HepG2 (cell line): ENCODE data around the gene MLF1. TPM values are rescaled to one million over a fixed set of nuclear protein-coding genes. Genes with fewer than 3 reads are reported as not detected.

ENCODE experiments used
- BORCS8-MEF2B ChIP-seq: sonication (generic); formaldehyde crosslinking; IDR thresholded peaks from 2 replicates; pipeline ENCODE4 v1.8.0; 2022; ENCODE audit warnings: mild to moderate bottlenecking, missing genetic modification reagents
- KLF16 ChIP-seq, 2 experiments: sonication (generic) in 1 of 2; formaldehyde crosslinking in 1 of 2; IDR thresholded peaks; 2 replicates each; pipeline versions ENCODE4 v1.6.1 to v1.8.0; 2016 to 2023; ENCODE audit warnings: missing genetic modification reagents in 2 of 2, missing compliant biosample characterization in 1 of 2
- PATZ1 ChIP-seq: sonication (generic); formaldehyde crosslinking; IDR thresholded peaks from 2 replicates; pipeline ENCODE4 v1.4.0; 2020; ENCODE audit warnings: missing genetic modification reagents
- PAX8 ChIP-seq: sonication (generic); formaldehyde crosslinking; IDR thresholded peaks from 2 replicates; pipeline ENCODE4 v1.8.0; 2022; ENCODE audit warnings: mild to moderate bottlenecking, missing genetic modification reagents, borderline replicate concordance
- REXO4 ChIP-seq: sonication (generic); formaldehyde crosslinking; IDR thresholded peaks from 2 replicates; pipeline ENCODE4 v1.8.0; 2022; ENCODE audit warnings: missing genetic modification reagents, mild to moderate bottlenecking, borderline replicate concordance
- SETDB1 ChIP-seq: sonication (generic); formaldehyde crosslinking; IDR thresholded peaks from 2 replicates; pipeline ENCODE4 v1.5.1; 2020; ENCODE audit warnings: missing genetic modification reagents, mild to moderate bottlenecking, borderline replicate concordance
- STAT5B ChIP-seq: sonication (generic); formaldehyde crosslinking; IDR thresholded peaks from 2 replicates; pipeline ENCODE4 v1.4.0; 2020; ENCODE audit warnings: missing genetic modification reagents
- ZNF124 ChIP-seq: sonication (generic); formaldehyde crosslinking; IDR thresholded peaks from 2 replicates; pipeline ENCODE4 v1.4.0; 2020; ENCODE audit warnings: missing genetic modification reagents
- ZNF607 ChIP-seq: sonication (generic); formaldehyde crosslinking; IDR thresholded peaks from 2 replicates; pipeline ENCODE4 v1.5.1; 2020; ENCODE audit warnings: missing genetic modification reagents, mild to moderate bottlenecking, borderline replicate concordance
- ZNF609 ChIP-seq: sonication (generic); formaldehyde crosslinking; IDR thresholded peaks from 2 replicates; pipeline ENCODE4 v1.4.0; 2020; ENCODE audit warnings: mild to moderate bottlenecking, missing genetic modification reagents, borderline replicate concordance
- ZNF773 ChIP-seq: sonication (generic); formaldehyde crosslinking; IDR thresholded peaks from 2 replicates; pipeline ENCODE4 v1.4.0; 2020; ENCODE audit warnings: missing genetic modification reagents, borderline replicate concordance
- ZSCAN21 ChIP-seq: sonication (generic); formaldehyde crosslinking; IDR thresholded peaks from 2 replicates; pipeline ENCODE4 v1.8.0; 2022; ENCODE audit warnings: mild to moderate bottlenecking, missing genetic modification reagents, moderate library complexity, borderline replicate concordance
- polyA plus RNA-seq, 8 experiments: library from polyadenylated mRNA; depleted of rRNA in 3 of 8; stranded (reverse) in 7 of 8; unstranded in 1 of 8; fragments of >200 nt; fragmentation: Illumina TruSeq in 4 of 8; extraction: Trizol in 4 of 8; gene quantifications; 2 replicates each; pipeline versions ENCODE4 v1.2.1 to v1.2.3, GENCODE V29; 2011 to 2016; ENCODE audit warnings: low read depth in 4 of 8, missing spikeins in 1 of 8, mixed read lengths in 1 of 8; ENCODE audit not compliant: insufficient read depth in 1 of 8
- total RNA-seq, 5 experiments: library from RNA; depleted of rRNA; stranded (reverse); fragments of >200 nt; fragmentation: Illumina TruSeq; extraction: Trizol; gene quantifications; 2 replicates each; pipeline ENCODE4 v1.2.3, GENCODE V29; 2016; ENCODE audit warnings: low read depth in 1 of 5
- TF ChIP-seq, protein P1 (sequence below): sonication (generic); formaldehyde crosslinking; IDR thresholded peaks from 2 replicates; pipeline ENCODE4 v1.4.0; 2020; ENCODE audit warnings: missing genetic modification reagents

MLF1 gene
- total and polyA plus RNA-seq, 2 of the 13 experiments (the other 11 are each of a cell fraction or from before 2014, with no cell fraction given) = 0.88 to 1.0 TPM

GRCh38 chr3:158644345-158644908, 73.4 kb downstream of the MLF1 start, which contains the start of gene GFM1 (continued):
- TF ChIP-seq, protein P1, sequence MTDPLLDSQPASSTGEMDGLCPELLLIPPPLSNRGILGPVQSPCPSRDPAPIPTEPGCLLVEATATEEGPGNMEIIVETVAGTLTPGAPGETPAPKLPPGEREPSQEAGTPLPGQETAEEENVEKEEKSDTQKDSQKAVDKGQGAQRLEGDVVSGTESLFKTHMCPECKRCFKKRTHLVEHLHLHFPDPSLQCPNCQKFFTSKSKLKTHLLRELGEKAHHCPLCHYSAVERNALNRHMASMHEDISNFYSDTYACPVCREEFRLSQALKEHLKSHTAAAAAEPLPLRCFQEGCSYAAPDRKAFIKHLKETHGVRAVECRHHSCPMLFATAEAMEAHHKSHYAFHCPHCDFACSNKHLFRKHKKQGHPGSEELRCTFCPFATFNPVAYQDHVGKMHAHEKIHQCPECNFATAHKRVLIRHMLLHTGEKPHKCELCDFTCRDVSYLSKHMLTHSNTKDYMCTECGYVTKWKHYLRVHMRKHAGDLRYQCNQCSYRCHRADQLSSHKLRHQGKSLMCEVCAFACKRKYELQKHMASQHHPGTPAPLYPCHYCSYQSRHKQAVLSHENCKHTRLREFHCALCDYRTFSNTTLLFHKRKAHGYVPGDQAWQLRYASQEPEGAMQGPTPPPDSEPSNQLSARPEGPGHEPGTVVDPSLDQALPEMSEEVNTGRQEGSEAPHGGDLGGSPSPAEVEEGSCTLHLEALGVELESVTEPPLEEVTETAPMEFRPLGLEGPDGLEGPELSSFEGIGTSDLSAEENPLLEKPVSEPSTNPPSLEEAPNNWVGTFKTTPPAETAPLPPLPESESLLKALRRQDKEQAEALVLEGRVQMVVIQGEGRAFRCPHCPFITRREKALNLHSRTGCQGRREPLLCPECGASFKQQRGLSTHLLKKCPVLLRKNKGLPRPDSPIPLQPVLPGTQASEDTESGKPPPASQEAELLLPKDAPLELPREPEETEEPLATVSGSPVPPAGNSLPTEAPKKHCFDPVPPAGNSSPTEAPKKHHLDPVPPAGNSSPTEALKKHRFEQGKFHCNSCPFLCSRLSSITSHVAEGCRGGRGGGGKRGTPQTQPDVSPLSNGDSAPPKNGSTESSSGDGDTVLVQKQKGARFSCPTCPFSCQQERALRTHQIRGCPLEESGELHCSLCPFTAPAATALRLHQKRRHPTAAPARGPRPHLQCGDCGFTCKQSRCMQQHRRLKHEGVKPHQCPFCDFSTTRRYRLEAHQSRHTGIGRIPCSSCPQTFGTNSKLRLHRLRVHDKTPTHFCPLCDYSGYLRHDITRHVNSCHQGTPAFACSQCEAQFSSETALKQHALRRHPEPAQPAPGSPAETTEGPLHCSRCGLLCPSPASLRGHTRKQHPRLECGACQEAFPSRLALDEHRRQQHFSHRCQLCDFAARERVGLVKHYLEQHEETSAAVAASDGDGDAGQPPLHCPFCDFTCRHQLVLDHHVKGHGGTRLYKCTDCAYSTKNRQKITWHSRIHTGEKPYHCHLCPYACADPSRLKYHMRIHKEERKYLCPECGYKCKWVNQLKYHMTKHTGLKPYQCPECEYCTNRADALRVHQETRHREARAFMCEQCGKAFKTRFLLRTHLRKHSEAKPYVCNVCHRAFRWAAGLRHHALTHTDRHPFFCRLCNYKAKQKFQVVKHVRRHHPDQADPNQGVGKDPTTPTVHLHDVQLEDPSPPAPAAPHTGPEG (CRISPR knock-in tag) = peak; percentile 63; the same call in 1 of the 2 replicates
- peak; percentile 78 for TF ChIP-seq BORCS8-MEF2B (CRISPR knock-in tag)
- TF ChIP-seq PATZ1 (CRISPR knock-in tag) = peak; percentile 61; the same call in 1 of the 2 replicates
- no peak for TF ChIP-seq REXO4 (CRISPR knock-in tag)
- TF ChIP-seq PAX8 (CRISPR knock-in tag) = no peak
- TF ChIP-seq ZSCAN21 (CRISPR knock-in tag) = peak; percentile 82
- TF ChIP-seq ZNF124 (CRISPR knock-in tag) = 0 out of 2 replicates have a peak, but pooled peaks have one; percentile 74
- no peak; the same call in 1 of the 2 replicates for TF ChIP-seq ZNF609 (CRISPR knock-in tag)
- TF ChIP-seq STAT5B = 0 out of 2 replicates have a peak, but pooled peaks have one; percentile 42
- TF ChIP-seq KLF16 (CRISPR knock-in tag; IDR thresholded peaks at IDR 0.05) = peak in 1 of 2 experiments; percentile 97; a peak in 2 of 4 replicates
- TF ChIP-seq SETDB1 = no peak
- no peak for TF ChIP-seq ZNF773
- TF ChIP-seq ZNF607 (CRISPR knock-in tag) = peak; percentile 83
